ENCODE data around the gene RBPJ.

DNA sequence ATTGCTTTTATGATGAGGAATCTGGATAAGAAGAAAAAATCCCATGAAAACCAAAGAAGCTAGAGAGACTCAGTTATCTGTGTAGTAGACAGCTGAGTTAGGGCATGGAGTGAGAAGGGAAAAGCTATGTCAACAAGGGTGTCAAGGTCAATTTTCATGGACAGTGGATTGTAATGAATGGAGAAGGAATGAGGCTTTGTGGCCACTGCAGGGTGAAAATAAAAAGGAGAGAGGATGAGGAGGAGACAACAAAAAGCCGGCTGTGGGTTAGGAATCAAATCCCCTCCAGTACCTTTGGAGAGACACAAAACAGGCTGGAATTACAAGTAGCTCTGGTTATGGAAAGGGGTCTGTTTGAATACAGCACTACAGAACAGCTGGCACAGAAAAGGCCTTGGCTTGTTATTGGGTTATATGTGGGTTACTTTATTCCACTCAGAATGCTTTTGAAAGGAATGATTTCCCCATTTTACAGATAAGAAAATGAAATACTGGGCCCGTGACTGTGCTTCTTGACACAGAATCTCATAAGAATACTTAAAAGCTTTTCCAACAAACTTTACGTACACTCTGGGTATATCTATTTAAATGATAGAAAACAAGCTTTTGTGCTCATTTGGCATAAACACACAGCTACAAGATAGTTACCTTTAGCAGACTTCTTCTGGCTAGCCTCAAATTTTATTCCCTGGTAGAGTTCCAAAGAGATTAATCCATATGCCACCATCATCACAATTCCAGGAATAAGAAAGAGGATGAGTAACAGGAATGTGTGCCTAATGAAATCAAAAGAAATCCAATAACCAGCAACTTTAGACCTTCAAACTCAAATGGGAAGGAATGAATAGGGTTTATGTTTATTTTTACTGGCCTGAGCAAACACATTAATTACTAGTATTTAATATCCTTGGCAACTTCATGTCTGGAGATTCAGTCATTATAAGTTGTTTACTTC lies 162.0 kb downstream of the RBPJ start:
- no peak for TF ChIP-seq CTCF (IDR thresholded peaks at IDR 0.05; ENCODE audit: low read length)
- TF ChIP-seq EZH2 (optimal IDR thresholded peaks at IDR 0.05; ENCODE audit: low read depth, low read length): no peak
- no peak for TF ChIP-seq EZH2phosphoT487 (IDR thresholded peaks at IDR 0.05; ENCODE audit: low read length)

Data from MM.1S (cell line).